Smooth muscle cell of the brain vasculature (primary cell): ENCODE data around the gene NMUR2.

Experiments used
- DNase-seq: peaks from one replicate; pipeline ENCODE4 v3.0.0-alpha.2; 2012; ENCODE audit warnings: low read depth, low spot score

The NMUR2 gene

GRCh38 chr5:152372875-152373274, 32.2 kb downstream of the NMUR2 start:
- no peak for DNase-seq

- DNase-seq: no peak
Measured at GRCh38 chr5:152369298-152369697, 35.8 kb downstream of the NMUR2 start.

- no peak for DNase-seq
Measured at GRCh38 chr5:152367554-152367953, 37.5 kb downstream of the NMUR2 start.

GRCh38 chr5:152366716-152367115, 38.4 kb downstream of the NMUR2 start:
- no peak for DNase-seq

- DNase-seq: no peak
Measured at GRCh38 chr5:152364899-152365298, 40.2 kb downstream of the NMUR2 start.

- no peak for DNase-seq
Measured at GRCh38 chr5:152364172-152364571, 40.9 kb downstream of the NMUR2 start.

GRCh38 chr5:152358861-152359568, 46.1 kb downstream of the NMUR2 start:
- no peak for DNase-seq

GRCh38 chr5:152356506-152356905, 48.6 kb downstream of the NMUR2 start:
- DNase-seq: no peak

GRCh38 chr5:152355061-152355460, 50.0 kb downstream of the NMUR2 start:
- DNase-seq: no peak

- DNase-seq: no peak
Measured at GRCh38 chr5:152353001-152353400, 52.1 kb downstream of the NMUR2 start.

- no peak for DNase-seq
Measured at GRCh38 chr5:152349683-152350526, 55.2 kb downstream of the NMUR2 start.
